Loucy (cell line): Measurements from ENCODE around the gene IQCK.

Source experiments
- CTCF ChIP-seq: fragments of 200-600 bp; sonication (generic); conservative IDR thresholded peaks from 2 replicates; pipeline ENCODE4 v1.5.1; 2014; ENCODE audit warnings: mild to moderate bottlenecking, antibody characterized with exemption, low read length
- EZH2phosphoT487 ChIP-seq: fragments of 200-600 bp; IDR thresholded peaks from 2 replicates; pipeline ENCODE4 v1.6.1; 2018; ENCODE audit warnings: antibody characterized with exemption, mild to moderate bottlenecking, moderate library complexity, borderline replicate concordance

DNA sequence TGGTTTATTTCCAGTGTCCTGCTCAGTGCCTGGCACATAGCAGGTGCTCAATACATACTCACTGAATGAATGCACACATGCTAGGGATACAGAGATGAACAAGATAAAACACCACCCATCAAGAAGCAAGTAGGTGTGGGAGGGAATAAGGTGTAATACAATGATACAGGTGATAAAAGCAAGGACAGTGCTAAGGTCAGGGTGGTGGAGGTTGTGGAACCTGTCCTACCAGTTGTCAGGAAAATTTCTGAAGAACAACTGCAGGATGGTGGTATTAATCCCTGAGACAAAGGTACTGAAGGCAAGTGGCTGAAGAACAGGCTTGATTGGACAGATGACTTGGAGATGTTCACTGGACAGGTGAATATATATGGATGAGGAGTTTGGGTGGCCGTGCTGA lies 1.9 kb upstream of the IQCK start:
- TF ChIP-seq CTCF, result no peak
- TF ChIP-seq EZH2phosphoT487, result no peak
